ENCODE results near the gene IGFBP1. TPM values are rescaled to one million over a fixed set of nuclear protein-coding genes. Genes with fewer than 3 reads are reported as not detected.

IGFBP1 gene
- total and polyA plus RNA-seq, 8 donors, result 0.55 TPM; not detected in 7

- DNase-seq, result no peak
- TF ChIP-seq POLR2A (IDR thresholded peaks at IDR 0.05), result no peak
- no peak for TF ChIP-seq CTCF (IDR thresholded peaks at IDR 0.05)
- no peak for TF ChIP-seq EP300 (IDR thresholded peaks at IDR 0.05)
- no peak for TF ChIP-seq POLR2AphosphoS5 (IDR thresholded peaks at IDR 0.05)
- intact Hi-C loops (cut with DNase I; ENCODE audit: low total_unique reads), result no loop called here
- Histone ChIP-seq H3K27ac (no peak overlapping the region), H3K4me3 (no peak overlapping the region), H3K9me3 (no peaks in the 10 kb centered on the region), H3K4me1 (no peaks in the 10 kb centered on the region), H3K36me3 (no peaks in the 10 kb centered on the region), H3K27me3 (no peaks in the 10 kb centered on the region)
Observed at GRCh38 chr7:45930967-45931366, 42.7 kb downstream of the IGFBP1 start.

- TF ChIP-seq POLR2A (IDR thresholded peaks at IDR 0.05) (no peak), EP300 (IDR thresholded peaks at IDR 0.05) (no peak), CTCF (IDR thresholded peaks at IDR 0.05) (no peak), POLR2AphosphoS5 (IDR thresholded peaks at IDR 0.05) (no peak)
- H3K4me1 ChIP-seq, result no peaks in the 10 kb centered on the region
- no peaks in the 10 kb centered on the region for H3K9me3 ChIP-seq
- intact Hi-C loops (cut with DNase I; ENCODE audit: low total_unique reads), result no loop called here
- WGBS, 5 donors, result 58 to 73% (median 61%) methylated on average over 6 of the region's 6 CpGs
- no peak for DNase-seq
- no peak overlapping the region for H3K4me3 ChIP-seq
- H3K27me3 ChIP-seq, result no peaks in the 10 kb centered on the region
- H3K36me3 ChIP-seq, result no peaks in the 10 kb centered on the region
- H3K27ac ChIP-seq, result no peak overlapping the region
Observed at GRCh38 chr7:45937301-45937700, 49.0 kb downstream of the IGFBP1 start.

- WGBS, 5 donors, result 80 to 97% (median 89%) methylated on average over 2 of the region's 2 CpGs
- H3K27ac ChIP-seq, result no peak overlapping the region
- H3K36me3 ChIP-seq, result no peaks in the 10 kb centered on the region
- H3K4me3 ChIP-seq, result no peak overlapping the region
- intact Hi-C loops (cut with DNase I; ENCODE audit: low total_unique reads), result no loop called here
- TF ChIP-seq CTCF (IDR thresholded peaks at IDR 0.05) (no peak), POLR2A (IDR thresholded peaks at IDR 0.05) (no peak), POLR2AphosphoS5 (IDR thresholded peaks at IDR 0.05) (no peak), EP300 (IDR thresholded peaks at IDR 0.05) (no peak)
- DNase-seq, result no peak
- no peaks in the 10 kb centered on the region for H3K27me3 ChIP-seq
- no peaks in the 10 kb centered on the region for H3K9me3 ChIP-seq
- H3K4me1 ChIP-seq, result no peaks in the 10 kb centered on the region
Observed at GRCh38 chr7:45937862-45938261, 49.6 kb downstream of the IGFBP1 start.

- H3K27me3 ChIP-seq, result no peaks in the 10 kb centered on the region
- no peak for DNase-seq
- intact Hi-C loops (cut with DNase I; ENCODE audit: low total_unique reads), result no loop called here
- H3K36me3 ChIP-seq, result no peaks in the 10 kb centered on the region
- H3K27ac ChIP-seq, result no peak overlapping the region
- TF ChIP-seq POLR2A (IDR thresholded peaks at IDR 0.05) (no peak), CTCF (IDR thresholded peaks at IDR 0.05) (peak in 1 of 7 experiments; percentile 9)
- WGBS, 5 donors, result 77 to 83% (median 81%) methylated on average over 22 of the region's 22 CpGs
- no peaks in the 10 kb centered on the region for H3K4me1 ChIP-seq
- H3K4me3 ChIP-seq, result no peak overlapping the region
- no peaks in the 10 kb centered on the region for H3K9me3 ChIP-seq
Observed at GRCh38 chr7:45938626-45939302, 50.5 kb downstream of the IGFBP1 start.

Data from stomach (tissue), 9 donors.